Stimulated activated CD4-positive, alpha-beta T cell treated with anti-CD3 and anti-CD28 coated beads, Interleukin-12 subunit alpha, Interleukin-12 subunit beta, amount 100 ng/mL, for 24 hours (primary cell): ENCODE data around the gene SLC24A5.

Experiments
- DNase-seq, 2 experiments: peaks; one replicate each; pipeline ENCODE4 v3.0.0-alpha.2; 2020; ENCODE audit warnings: low read depth in 2 of 2

Gene SLC24A5

GRCh38 chr15:48112242-48112641, 8.5 kb upstream of the SLC24A5 start:
- DNase-seq: no peak

DNA sequence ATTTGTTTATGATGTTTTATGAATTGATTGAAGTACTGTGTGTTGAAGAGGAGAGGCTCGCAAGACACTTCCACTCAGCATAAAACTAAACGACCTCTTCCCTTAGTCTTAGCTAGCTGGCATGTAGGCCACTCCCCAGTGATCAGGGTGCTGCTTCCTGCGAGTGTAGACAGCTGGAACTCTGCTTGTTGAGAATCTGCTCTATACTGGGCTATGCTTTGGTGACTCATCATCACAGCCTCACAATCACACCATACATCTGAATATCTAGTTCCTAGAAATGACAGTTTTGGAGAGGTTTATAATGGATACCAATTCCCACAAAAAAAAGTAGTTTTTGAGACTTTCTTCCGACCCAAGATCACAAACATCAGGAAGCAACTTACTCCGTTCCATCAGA, 1.5 kb upstream of the SLC24A5 start:
- no peak for DNase-seq

- no peak for DNase-seq
Measured at GRCh38 chr15:48121849-48122248, 1.1 kb downstream of the SLC24A5 start.

DNA sequence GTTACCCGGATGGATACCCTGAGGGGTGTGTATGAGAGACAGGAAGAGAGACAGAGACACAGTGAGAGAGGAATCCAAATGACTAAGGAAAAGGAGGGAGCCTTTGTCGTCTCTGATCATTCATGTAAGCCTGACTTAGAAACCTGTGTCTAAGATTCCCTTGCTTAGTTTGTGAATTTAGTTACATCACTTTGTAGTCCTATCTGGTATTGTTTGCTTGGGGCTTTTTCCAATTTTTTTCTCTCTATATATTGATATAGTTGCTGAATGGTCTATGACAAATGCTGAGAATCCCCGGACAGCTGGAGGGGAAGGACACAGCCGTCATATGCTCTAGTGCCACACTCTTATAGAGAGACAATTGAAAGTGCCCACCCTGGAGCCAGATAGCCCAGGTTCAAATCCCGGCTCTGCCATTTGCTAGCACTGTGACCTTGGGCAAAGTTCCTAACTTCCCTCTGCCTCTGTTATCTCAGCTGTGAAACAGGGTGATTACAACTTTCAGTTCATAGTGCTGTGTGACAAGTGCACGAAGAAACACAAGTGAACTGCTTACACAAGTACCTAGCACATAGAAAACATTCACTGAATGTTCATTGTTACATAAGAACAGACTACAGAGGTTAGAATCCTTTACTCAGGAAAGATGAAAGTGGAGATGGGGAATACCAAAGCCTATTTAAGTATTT, 6.0 kb downstream of the SLC24A5 start:
- no peak for DNase-seq

DNA sequence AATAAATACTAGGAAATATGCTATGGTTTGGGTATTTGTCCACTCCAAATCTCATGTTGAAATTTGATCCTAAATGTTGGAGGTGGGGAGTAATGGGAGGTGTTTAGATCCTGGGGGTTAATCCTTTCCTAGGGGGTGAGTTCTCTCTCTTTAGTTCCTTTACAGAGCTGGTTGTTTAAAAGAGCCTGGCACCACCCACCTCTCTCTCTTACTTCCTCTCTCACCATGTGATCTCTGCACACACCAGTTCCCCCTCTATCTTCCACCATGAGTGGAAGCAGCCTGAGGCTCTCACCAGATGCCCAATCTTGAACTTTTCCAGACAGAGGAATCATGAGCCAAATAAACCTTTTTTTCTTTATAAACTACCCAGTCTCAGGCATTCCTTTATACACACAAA, 10.5 kb downstream of the SLC24A5 start:
- no peak for DNase-seq

DNA sequence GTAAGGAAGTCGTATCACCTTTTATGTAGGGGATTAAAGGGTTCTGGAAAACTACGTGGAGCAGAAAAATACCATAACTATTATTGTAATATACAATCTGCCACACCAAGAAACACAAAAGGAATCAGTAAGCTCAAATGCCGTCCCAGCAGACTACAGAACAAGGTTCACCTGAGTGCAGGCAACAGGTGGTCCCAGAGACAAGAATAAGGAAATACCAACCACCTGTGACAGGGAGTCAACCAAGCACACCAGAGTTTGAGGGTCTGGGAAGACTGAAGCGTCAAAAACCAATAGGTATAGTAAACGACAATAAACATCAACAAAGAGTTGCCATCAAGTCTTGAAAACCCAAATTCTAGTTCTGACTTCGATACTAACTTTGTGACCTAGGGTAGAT, 12.1 kb downstream of the SLC24A5 start:
- no peak for DNase-seq

- DNase-seq: no peak
Measured at GRCh38 chr15:48143856-48144255, 23.1 kb downstream of the SLC24A5 start.

GRCh38 chr15:48144889-48145288, 24.1 kb downstream of the SLC24A5 start:
- DNase-seq: no peak

DNA sequence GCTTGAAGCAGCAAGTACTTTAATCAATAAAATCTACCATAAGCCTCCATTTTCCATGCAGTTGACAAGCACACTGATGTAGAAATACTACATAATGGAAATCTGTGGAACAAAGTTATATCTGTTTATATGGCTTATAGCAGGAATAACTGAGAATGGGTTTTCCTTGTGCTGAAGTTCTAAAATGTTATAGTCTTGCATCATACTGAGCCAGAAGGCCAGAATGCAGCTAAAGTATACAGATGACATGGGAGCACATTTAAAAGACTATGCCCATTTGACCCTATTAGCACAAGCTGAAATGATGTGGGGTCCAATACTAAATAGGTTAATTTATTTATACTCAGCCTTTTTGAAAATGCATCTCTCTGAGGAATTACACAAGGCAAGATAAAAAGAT, 25.1 kb downstream of the SLC24A5 start:
- no peak for DNase-seq

DNA sequence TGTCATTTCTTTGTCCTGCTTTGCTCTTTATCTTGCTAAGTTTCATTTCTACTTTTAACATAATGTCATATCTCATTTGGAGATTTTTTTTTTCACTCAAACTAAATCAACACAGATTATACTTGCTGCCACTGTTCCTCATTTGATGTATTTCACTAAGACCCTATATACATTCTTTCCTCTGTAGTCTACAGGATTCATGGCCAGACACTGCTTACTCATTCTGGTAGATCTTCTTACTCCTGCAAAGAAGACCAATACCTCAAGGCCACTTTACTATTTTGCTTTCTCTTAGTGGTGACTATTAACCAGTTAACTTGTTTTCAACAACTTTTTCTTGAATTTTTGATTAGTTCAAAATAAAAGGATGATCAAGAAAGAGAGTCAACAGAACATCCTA, 26.6 kb downstream of the SLC24A5 start:
- no peak for DNase-seq

DNA sequence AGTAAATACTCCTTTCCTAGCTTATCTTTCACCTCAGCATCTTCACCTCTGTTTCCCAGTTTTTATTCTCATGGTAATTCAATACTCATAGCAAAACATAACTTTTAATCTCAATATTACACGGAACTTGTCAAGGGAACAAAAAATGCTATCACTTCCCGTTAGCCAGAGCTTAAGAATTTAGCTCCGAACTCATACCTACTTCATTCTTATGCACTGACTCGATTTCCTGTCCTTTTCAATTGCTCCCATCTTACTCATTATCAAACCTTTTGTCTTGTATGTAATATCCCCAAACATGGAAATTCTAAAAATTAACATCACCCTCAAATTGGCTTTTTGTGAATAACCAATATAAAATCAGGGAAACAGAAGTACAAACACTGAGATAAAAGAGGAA, 29.1 kb downstream of the SLC24A5 start:
- DNase-seq: no peak

GRCh38 chr15:48153526-48153925, 32.7 kb downstream of the SLC24A5 start:
- no peak for DNase-seq

- DNase-seq: no peak
Measured at GRCh38 chr15:48168616-48169015, 47.8 kb downstream of the SLC24A5 start.

GRCh38 chr15:48170981-48171380, 50.2 kb downstream of the SLC24A5 start:
- no peak for DNase-seq

DNA sequence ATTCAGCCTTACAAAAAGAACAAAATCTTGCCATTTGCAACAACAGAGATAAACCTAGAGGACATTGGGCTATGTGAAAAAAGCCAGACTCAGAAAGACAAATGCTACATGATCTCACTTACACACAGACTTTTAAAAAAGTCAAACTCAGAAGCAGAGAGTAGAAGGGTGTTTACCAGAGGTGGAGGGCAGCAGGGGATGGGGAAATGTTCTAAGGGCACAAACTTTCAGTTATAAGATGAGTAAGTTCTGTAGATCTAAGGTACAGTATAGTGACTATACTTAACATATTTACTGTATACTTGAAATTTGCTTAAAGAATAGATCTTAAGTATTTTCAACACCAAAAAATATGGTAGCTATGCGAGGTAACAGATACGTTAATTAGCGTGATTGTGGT, 54.3 kb downstream of the SLC24A5 start:
- no peak for DNase-seq

- DNase-seq: no peak
Measured at GRCh38 chr15:48176112-48176511, 55.3 kb downstream of the SLC24A5 start.

- DNase-seq: no peak
Measured at GRCh38 chr15:48176957-48177356, 56.2 kb downstream of the SLC24A5 start.

GRCh38 chr15:48177383-48177765, 56.6 kb downstream of the SLC24A5 start:
- no peak for DNase-seq

GRCh38 chr15:48177766-48178647, 57.2 kb downstream of the SLC24A5 start, which contains the start of gene MYEF2:
MYEF2 (minus strand) TSS chr15:48178295; CDS start chr15:48178237, 58 bp downstream.
- DNase-seq: peak; percentile 40 to 75

DNA sequence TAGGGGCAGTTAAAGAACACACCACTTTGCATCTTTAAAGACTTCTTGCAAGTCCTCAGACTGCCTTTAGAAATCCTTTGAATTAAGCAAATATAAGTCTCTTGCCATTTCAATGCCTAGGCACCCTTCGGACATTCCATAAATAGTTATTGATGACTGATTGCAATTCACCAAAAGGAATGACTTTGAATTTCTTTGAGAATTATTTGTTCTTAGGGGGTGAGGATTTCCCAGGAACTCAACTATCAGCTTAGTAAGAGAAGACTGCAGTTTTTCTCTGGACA, 57.8 kb downstream of the SLC24A5 start:
- no peak for DNase-seq

DNA sequence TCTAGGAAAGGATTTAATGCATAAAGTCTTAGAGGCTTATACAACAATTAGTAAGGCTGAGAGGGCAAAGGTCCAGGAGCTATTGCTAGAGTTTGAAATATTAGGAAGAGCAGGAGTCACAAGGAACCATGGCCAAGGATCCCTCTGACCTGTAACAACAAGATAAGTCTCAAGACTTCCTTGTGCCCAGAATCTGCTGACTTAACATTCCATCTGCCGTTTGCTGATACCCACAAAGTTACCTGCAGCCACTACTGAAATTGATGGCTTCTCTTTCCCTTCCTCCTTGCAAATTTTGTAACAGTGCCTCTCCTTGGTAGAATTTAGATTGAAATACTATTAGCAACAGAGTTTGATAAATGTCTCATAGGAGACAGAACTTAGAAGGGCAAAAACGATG, 62.0 kb downstream of the SLC24A5 start:
- no peak for DNase-seq

DNA sequence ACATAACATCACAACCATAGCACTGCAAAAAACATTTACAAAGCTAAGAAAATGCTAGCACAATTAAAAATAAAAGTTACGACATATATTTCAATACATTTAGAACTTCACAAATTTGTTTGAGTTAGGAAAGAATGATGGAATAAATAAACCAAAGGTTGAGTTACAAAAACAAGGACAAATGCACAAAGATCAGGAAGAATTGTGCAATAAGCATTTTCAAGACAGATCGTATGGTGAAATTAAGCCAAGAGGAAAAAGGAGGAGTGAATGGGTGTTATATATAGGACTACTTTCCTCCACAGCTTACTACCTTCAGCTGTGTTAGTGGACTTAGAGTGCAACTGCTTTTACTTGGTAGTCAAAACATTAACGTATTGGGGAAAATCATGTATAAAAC, 64.7 kb downstream of the SLC24A5 start:
- DNase-seq: no peak

- DNase-seq: no peak
Measured at GRCh38 chr15:48186271-48186670, 65.5 kb downstream of the SLC24A5 start.
